ENCODE data around the gene COL4A6. TPM values are rescaled to one million over a fixed set of nuclear protein-coding genes. Genes with fewer than 3 reads are reported as not detected.

The COL4A6 gene
- total RNA-seq, 1 experiment from 2014 or later, result not detected

Other genes with a start within 250 kb of the COL4A6 start
- 4.8 and 5.5 TPM in 2 replicates for gene COL4A5, start 1.4 kb upstream of the COL4A6 start, total RNA-seq (2014; rRNA removed; shearing (Covaris generic))

Measured in SK-MEL-5 (cell line).